Right lobe of liver (tissue), 4 donors: ENCODE results near the gene SPIRE2.

Experiments
- POLR2A ChIP-seq: fragments of 450-650 bp; IDR thresholded peaks from one replicate; pipeline ENCODE4 v1.6.1; 2017; ENCODE audit warnings: antibody characterized with exemption, mild to moderate bottlenecking
- TF ChIP-seq, protein P1 (sequence below), 4 donors: fragments of 200-600 bp in 3 of 4; fragments of 450-650 bp in 1 of 4; IDR thresholded peaks; one replicate each; pipeline versions ENCODE4 v1.5.1 to v1.8.0; 2016 to 2022; ENCODE audit warnings: antibody characterized with exemption in 4 of 4, mild to moderate bottlenecking in 2 of 4
- donor health status: DM: no; HTN: no; CAD: no.
- donor health status: DM: no; HTN: no; CAD: no.
- donor health status: DM: no; HTN: yes; CAD: no.

GRCh38 chr16:89904606-89905510, 76.6 kb downstream of the SPIRE2 start:
- TF ChIP-seq, protein P1, sequence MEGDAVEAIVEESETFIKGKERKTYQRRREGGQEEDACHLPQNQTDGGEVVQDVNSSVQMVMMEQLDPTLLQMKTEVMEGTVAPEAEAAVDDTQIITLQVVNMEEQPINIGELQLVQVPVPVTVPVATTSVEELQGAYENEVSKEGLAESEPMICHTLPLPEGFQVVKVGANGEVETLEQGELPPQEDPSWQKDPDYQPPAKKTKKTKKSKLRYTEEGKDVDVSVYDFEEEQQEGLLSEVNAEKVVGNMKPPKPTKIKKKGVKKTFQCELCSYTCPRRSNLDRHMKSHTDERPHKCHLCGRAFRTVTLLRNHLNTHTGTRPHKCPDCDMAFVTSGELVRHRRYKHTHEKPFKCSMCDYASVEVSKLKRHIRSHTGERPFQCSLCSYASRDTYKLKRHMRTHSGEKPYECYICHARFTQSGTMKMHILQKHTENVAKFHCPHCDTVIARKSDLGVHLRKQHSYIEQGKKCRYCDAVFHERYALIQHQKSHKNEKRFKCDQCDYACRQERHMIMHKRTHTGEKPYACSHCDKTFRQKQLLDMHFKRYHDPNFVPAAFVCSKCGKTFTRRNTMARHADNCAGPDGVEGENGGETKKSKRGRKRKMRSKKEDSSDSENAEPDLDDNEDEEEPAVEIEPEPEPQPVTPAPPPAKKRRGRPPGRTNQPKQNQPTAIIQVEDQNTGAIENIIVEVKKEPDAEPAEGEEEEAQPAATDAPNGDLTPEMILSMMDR (IDR thresholded peaks at IDR 0.05): no peak
- TF ChIP-seq POLR2A: no peak
